B cell (primary cell): Measurements from ENCODE around the gene TCEAL9.

ENCODE experiments used
- EZH2 ChIP-seq: IDR thresholded peaks from 2 replicates; pipeline ENCODE4 v1.6.1; 2012; ENCODE audit warnings: borderline replicate concordance, low read depth, mild to moderate bottlenecking, moderate library complexity, low read length; ENCODE audit not compliant: insufficient read depth, poor library complexity, severe bottlenecking
- TF ChIP-seq, protein P1 (sequence below): fragments of 200-600 bp; IDR thresholded peaks from one replicate; pipeline ENCODE4 v1.8.0; 2022; ENCODE audit warnings: antibody characterized with exemption, mild to moderate bottlenecking

DNA sequence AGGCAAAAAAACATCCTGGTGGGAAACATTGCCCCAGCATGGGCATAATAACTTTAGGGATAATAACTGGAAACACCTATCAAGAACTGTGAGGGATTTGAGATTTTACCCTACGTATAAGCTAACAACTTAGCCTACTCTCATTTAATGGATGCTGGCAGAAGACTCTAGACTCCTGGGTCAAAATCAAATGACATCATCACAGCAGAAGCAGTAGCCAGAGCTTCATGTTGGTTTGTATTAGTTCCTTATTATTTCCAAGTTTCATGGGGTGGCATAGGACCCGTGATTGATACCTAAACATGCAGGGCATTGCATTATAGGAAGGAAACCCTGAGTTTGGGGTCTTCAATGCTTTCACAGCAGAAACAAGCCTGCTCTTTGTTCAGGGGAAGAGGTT, 4.6 kb downstream of the TCEAL9 start:
- TF ChIP-seq, protein P1, sequence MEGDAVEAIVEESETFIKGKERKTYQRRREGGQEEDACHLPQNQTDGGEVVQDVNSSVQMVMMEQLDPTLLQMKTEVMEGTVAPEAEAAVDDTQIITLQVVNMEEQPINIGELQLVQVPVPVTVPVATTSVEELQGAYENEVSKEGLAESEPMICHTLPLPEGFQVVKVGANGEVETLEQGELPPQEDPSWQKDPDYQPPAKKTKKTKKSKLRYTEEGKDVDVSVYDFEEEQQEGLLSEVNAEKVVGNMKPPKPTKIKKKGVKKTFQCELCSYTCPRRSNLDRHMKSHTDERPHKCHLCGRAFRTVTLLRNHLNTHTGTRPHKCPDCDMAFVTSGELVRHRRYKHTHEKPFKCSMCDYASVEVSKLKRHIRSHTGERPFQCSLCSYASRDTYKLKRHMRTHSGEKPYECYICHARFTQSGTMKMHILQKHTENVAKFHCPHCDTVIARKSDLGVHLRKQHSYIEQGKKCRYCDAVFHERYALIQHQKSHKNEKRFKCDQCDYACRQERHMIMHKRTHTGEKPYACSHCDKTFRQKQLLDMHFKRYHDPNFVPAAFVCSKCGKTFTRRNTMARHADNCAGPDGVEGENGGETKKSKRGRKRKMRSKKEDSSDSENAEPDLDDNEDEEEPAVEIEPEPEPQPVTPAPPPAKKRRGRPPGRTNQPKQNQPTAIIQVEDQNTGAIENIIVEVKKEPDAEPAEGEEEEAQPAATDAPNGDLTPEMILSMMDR: no peak
- TF ChIP-seq EZH2: no peak
